Measurements from ENCODE around the gene KCNMA1. TPM values are rescaled to one million over a fixed set of nuclear protein-coding genes. Genes with fewer than 3 reads are reported as not detected.

Gene KCNMA1
- total RNA-seq, 8 experiments from 2014 or later, result 4.3 to 81.4 (median 17.3) TPM

DNA sequence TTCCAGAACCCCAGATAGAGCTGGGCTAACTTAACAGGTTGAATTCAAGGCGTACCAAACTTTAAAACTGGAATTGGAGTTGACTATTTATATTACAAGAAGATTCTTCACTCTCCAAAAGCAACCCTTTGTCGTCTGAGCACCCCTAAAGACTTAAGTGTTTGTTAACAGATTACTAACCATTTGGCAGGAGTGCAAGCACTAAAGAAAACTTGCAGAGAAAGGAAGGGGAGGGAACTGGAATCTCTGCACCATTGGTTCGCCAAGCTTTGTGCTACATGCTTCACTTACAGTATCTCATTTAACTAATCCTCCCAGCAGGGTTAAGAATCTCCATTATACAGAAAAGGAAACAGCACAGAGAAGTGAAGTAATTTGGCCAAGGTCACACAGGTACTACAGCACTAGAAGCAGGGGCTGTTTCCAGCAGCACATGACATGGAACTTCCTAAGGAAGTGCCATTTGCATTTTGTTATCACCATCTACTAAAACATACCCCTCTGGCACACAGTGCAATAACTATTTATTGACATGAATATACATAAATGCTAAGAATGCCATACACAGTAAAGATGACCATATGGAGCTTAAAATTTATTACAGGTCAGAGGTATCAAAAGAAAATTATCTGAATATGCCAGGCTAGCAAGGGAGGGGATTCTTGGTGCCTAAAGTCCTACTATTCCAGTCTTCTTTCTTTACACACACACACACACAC lies 201.2 kb downstream of the KCNMA1 start:
- no peak overlapping the region for H3K4me3 ChIP-seq
- WGBS, 10 experiments, result 67 to 100% (median 85%) methylated on average over 1 to 3 of the region's 3 CpGs; no CpG with 5 or more reads in 2 of the 10 experiments
- H3K4me1 ChIP-seq (replicated peaks in 1 of 2), result peaks cover 2 to 3% of the 10 kb centered on the region in 2 donors
- in situ Hi-C loops (cut with MboI; ENCODE audit: low pct_unique_long_range_greater_than_20kb in 2 of 9, low sequenced_read_pairs in 9 of 9, unreplicated experiment in 9 of 9), result no loop called here
- ATAC-seq (replicated peaks in 6 of 8), result peak in 1 of 8 experiments; percentile 96
- H3K27ac ChIP-seq, result no peak overlapping the region

DNA sequence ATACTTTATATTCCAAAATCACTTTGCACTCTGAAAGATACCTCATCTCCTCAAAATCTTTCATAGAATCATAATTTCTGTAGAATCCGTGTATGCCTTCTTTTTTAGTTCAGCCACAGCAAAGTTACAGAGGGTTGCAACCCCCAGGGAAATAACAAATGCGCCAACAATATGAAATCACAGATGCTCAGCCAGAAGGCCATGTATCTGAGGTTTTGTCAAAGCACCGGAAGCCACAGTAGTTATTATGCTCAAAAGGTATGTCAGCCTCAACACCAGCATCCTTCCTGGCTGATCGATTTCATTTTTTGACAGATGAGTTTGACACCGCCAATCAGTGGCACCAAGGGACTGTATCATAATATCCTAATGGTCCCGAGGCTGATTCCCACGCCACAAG lies 204.1 kb downstream of the KCNMA1 start:
- H3K27ac ChIP-seq, result no peak overlapping the region

DNA sequence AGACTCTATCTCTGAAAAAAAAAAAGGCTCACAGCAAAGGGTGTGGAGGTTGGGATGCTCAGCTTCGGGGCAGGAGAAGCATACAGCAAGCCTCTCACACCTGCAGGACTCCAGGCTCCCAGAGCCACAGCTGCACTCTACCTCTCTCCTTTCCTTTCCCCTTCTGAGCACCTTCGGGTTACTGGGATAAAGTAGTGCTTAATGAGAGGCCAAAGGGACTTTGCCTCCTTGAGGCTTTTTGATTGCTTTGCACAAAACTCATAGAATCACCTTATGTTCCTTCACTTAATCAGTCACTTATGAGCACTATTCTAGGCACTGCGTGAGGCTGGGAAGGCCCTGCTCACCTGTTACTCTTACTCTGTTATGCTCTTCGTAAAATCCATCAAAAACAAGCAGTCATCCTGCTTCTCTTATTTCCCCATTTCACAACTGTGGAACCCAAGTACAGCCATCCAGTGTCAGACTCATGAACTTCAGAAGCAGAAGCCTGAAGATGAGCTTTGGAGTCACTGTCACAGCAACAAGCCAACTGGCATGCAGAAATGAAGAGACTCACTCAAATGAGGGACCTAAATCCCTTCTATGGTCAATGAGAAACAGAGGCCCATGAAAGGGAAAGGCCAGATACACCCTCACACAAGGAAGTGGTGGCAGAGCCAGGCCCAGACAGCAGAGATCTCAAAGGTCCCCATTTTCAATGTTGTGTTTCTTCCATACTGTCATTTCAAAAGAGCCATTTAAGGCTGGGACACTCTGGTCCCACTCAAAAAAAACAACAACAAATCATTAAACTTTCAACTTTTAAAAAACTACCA lies 205.4 kb downstream of the KCNMA1 start:
- peaks cover 2 to 3% of the 10 kb centered on the region in 2 donors for H3K4me1 ChIP-seq (replicated peaks in 1 of 2)
- no peak overlapping the region for H3K4me3 ChIP-seq
- WGBS, 10 experiments, result 60 to 100% (median 81%) methylated on average over 1 to 4 of the region's 4 CpGs; no CpG with 5 or more reads in 1 of the 10 experiments
- no peak for ATAC-seq (replicated peaks in 6 of 8)
- in situ Hi-C loops (cut with MboI; ENCODE audit: low pct_unique_long_range_greater_than_20kb in 2 of 9, low sequenced_read_pairs in 9 of 9, unreplicated experiment in 9 of 9), result no loop called here
- no peak overlapping the region for H3K27ac ChIP-seq

More for the DNA sequence above, 204.1 kb downstream of the KCNMA1 start:
- H3K4me3 ChIP-seq, result no peak overlapping the region
- in situ Hi-C loops (cut with MboI; ENCODE audit: low pct_unique_long_range_greater_than_20kb in 2 of 9, low sequenced_read_pairs in 9 of 9, unreplicated experiment in 9 of 9), result no loop called here
- H3K4me1 ChIP-seq (replicated peaks in 1 of 2), result peaks cover 2 to 3% of the 10 kb centered on the region in 2 donors
- 66 to 100% (median 86%) methylated on average over 1 to 7 of the region's 7 CpGs; no CpG with 5 or more reads in 1 of the 10 experiments for WGBS, 10 experiments
- ATAC-seq (replicated peaks in 6 of 8), result peak in 2 of 8 experiments; percentile 32 to 54

DNA sequence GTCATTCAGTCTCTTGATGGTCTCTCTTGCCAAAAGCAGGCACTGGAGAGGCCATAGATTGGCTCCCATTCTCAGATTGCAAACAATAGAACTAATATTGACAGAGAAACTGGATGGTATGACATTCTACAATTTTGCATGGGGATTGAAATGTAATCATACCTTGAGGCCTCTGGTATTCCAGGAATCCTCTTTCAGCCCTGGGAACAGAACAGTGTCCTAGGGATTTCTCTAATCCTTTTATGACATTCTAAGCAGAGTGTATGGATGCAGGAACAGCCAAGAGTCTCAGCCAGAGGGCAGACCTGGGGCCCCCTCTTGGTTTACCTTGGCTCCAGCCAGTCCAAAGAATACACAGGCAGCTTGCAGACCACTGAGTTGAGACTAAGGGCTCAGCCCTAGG lies 206.4 kb downstream of the KCNMA1 start:
- Histone ChIP-seq H3K4me3 (no peak overlapping the region), H3K27ac (no peak overlapping the region), H3K4me1 (replicated peaks in 1 of 2) (peaks cover 2 to 3% of the 10 kb centered on the region in 2 donors)
- in situ Hi-C loops (cut with MboI; ENCODE audit: low pct_unique_long_range_greater_than_20kb in 2 of 9, low sequenced_read_pairs in 9 of 9, unreplicated experiment in 9 of 9), result no loop called here
- peak in 3 of 8 experiments; percentile 33 to 94 (median 86) for ATAC-seq (replicated peaks in 6 of 8)

DNA sequence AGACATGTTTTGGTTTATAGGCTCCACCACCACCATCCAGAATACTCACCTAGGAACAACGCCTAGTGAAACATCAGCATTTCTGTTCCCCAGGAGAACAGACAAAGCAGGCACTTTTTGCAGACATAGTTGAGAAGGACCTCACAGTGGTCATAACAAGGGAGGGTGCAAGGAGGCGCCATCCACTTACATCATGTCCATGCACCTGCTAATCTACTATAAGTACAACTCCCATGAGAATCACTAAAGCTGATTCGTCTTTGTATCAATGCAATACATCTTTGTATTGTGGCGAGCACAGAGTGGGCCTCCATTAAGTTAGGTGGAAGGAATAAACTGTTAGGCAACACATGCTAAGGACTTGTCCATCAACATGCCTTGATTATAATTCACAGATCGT lies 207.1 kb downstream of the KCNMA1 start:
- no peak overlapping the region for H3K27ac ChIP-seq
- 71 to 100% (median 91%) methylated on average over 2 to 4 of the region's 5 CpGs; no CpG with 5 or more reads in 2 of the 10 experiments for WGBS, 10 experiments
- in situ Hi-C loops (cut with MboI; ENCODE audit: low pct_unique_long_range_greater_than_20kb in 2 of 9, low sequenced_read_pairs in 9 of 9, unreplicated experiment in 9 of 9), result no loop called here
- H3K4me1 ChIP-seq (replicated peaks in 1 of 2), result peaks cover 2 to 3% of the 10 kb centered on the region in 2 donors
- ATAC-seq (replicated peaks in 6 of 8), result no peak
- no peak overlapping the region for H3K4me3 ChIP-seq

DNA sequence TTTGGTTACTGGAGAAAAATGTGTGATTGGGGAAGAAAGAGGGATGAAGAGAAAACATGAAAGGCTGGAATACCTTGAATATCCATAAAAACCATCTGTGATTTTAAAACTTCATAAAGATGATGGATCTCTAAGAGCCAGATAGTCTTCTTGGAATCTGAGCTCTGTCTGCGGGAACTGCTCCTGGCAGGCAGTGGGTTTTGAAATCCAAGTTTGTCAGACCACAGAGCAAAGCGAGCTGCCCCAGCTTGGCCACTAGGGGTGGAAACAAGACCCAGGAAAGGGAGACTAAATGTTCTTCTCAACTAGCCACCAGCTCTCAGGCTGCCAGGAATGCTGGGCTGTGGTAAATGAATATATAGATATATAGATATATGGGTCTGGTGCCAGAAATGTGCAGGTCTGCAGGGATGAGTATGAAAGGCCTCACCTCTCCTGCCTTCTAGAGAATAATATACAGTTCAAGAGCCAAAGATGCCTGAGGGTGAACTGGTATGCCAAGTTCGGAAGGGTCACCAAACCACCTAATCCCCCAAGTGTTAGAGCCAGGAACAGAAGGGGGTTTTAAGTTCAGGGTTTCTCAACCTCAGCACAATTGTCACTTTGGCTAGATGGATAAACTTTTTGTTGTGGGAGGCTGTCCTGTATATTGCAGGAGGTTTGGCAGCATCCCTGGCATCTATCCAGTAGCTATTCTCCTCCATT lies 208.8 kb downstream of the KCNMA1 start:
- Histone ChIP-seq H3K4me3 (no peak overlapping the region), H3K27ac (no peak overlapping the region), H3K4me1 (replicated peaks in 1 of 2) (peaks cover 0 to 2% of the 10 kb centered on the region in 2 donors)
- in situ Hi-C loops (cut with MboI; ENCODE audit: low pct_unique_long_range_greater_than_20kb in 2 of 9, low sequenced_read_pairs in 9 of 9, unreplicated experiment in 9 of 9), result no loop called here
- WGBS, 10 experiments, result 41 to 100% (median 83%) methylated on average over 1 to 3 of the region's 3 CpGs; no CpG with 5 or more reads in 2 of the 10 experiments
- ATAC-seq (replicated peaks in 6 of 8), result peak in 4 of 8 experiments; percentile 41 to 88 (median 70)

DNA sequence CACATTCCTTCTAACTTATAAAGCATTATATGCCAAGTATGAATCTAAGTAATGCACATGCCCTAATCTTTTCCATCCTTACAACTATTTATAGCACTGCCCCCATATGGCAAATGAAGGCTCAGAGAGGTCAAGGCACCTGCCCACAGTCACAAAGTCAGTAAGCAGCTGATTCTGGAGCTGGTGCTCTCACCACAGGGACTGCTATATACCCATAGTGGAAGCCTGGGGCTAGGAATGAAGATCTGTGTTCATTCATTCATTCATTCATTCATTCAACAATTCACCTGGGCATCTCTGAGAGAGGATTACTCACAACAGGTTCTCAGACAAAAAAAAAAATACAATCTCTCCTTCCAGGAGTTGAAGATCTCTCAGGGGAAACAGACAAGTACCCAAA lies 213.4 kb downstream of the KCNMA1 start:
- no peak for ATAC-seq (replicated peaks in 6 of 8)
- Histone ChIP-seq H3K27ac (no peak overlapping the region), H3K4me1 (replicated peaks in 1 of 2) (peaks cover 8 to 10% of the 10 kb centered on the region in 2 donors), H3K4me3 (no peak overlapping the region)
- in situ Hi-C loops (cut with MboI; ENCODE audit: low pct_unique_long_range_greater_than_20kb in 2 of 9, low sequenced_read_pairs in 9 of 9, unreplicated experiment in 9 of 9), result loop anchor here in 1 of 9 experiments (25.0 kb wide), 1 partner anchor 213 kb away; the partner anchor contains the start of gene KCNMA1

DNA sequence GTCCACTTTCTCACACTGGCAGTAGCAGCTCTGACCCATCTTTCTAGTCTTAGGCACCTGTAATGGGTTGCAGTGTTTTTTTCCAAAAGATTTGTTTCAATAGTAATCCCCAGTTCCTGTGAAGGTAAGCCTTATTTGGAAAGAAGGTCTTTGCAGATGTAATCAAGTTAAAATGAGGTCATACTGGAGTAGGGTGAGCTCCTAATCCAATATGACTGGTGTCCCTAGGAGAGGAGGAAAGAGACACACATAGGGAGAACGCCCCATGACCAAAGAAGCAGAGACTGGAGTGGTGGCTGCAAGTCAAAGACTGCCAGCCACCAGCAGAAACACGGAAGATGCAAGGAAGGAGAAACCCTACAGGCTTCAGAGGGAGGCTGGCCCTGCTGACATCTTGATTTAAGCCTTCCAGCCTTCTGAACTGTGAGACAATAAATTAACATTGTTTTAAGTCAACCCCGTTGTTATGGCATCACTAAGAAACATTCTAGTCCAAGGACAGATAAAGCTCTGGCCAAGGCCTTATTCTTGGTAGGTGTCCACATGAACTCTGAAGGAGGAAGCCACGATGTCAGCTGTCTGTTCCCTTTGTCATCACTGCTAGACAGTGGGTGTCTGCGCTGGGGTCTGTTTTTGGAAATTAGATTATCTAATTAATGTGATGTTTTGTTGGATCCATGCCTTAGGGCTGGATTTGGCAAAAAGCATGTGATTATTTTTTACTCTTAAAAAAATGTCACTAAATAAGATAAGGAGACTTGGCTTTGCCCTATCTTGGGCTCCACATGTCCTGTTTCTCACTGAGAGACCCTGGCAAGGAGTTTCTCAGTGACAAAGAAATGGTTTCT lies 214.9 kb downstream of the KCNMA1 start:
- Histone ChIP-seq H3K4me1 (replicated peaks in 1 of 2) (peaks cover 8 to 10% of the 10 kb centered on the region in 2 donors), H3K4me3 (no peak overlapping the region), H3K27ac (no peak overlapping the region)
- WGBS, 10 experiments, result 40 to 83% (median 67%) methylated on average over 1 to 5 of the region's 5 CpGs; no CpG with 5 or more reads in 3 of the 10 experiments
- ATAC-seq (replicated peaks in 6 of 8), result peak in 7 of 8 experiments; percentile 14 to 83 (median 62)
- in situ Hi-C loops (cut with MboI; ENCODE audit: low pct_unique_long_range_greater_than_20kb in 2 of 9, low sequenced_read_pairs in 9 of 9, unreplicated experiment in 9 of 9), result loop anchor here in 1 of 9 experiments (25.0 kb wide), 1 partner anchor 215 kb away; the partner anchor contains the start of gene KCNMA1

DNA sequence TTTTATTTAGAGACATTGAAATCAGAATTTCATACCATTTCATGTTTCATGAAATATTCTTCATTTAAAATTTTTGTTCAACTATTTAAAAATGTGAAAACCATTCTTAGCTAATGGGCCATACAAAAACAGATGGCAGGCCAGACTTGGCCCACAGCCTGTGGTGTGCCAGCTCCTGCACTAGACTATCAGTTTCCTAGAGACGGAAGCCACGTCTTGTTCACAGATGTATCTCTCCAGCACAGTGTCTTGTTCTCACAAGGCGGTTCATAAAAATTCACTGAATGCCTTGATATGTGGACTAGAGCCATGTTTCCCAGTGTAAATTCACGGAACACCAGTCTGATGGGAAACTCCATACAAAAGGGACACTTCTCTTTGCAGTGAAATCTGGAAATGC lies 216.0 kb downstream of the KCNMA1 start:
- ATAC-seq (replicated peaks in 6 of 8), result peak in 2 of 8 experiments; percentile 55 to 57
- Histone ChIP-seq H3K4me1 (replicated peaks in 1 of 2) (peaks cover 8 to 10% of the 10 kb centered on the region in 2 donors), H3K27ac (no peak overlapping the region), H3K4me3 (no peak overlapping the region)
- in situ Hi-C loops (cut with MboI; ENCODE audit: low pct_unique_long_range_greater_than_20kb in 2 of 9, low sequenced_read_pairs in 9 of 9, unreplicated experiment in 9 of 9), result loop anchor here in 1 of 9 experiments (25.0 kb wide), 1 partner anchor 216 kb away; the partner anchor contains the start of gene KCNMA1
- 69 to 100% (median 86%) methylated on average over 1 to 4 of the region's 4 CpGs; no CpG with 5 or more reads in 3 of the 10 experiments for WGBS, 10 experiments

DNA sequence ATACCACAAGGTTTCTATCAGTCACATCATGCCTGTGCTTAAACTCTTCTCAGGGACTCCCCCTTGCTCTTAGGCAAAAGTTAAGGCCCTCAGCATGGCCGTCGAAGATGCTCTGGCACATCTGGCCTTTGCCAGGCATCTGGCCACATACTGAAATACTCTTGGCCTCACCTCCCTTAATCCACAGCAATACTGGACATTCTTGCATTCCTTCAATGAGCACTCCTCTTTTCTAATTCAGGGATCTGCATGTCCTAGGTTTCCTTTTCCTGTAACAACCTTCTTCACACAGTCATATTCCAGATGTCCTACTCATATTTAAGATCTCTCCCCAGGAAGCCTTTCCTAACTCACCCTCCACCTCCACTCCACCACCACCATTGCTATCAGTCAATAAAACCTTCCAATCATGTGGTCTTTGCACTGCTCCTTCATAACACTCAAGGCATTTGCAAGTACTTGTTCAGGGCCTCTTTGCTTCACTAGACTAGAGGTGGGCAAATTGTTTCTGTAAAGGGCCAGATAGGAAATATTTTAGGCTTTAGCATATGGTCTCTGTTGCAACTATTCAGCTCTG lies 216.6 kb downstream of the KCNMA1 start:
- in situ Hi-C loops (cut with MboI; ENCODE audit: low pct_unique_long_range_greater_than_20kb in 2 of 9, low sequenced_read_pairs in 9 of 9, unreplicated experiment in 9 of 9), result loop anchor here in 1 of 9 experiments (25.0 kb wide), 1 partner anchor 216 kb away; the partner anchor contains the start of gene KCNMA1
- Histone ChIP-seq H3K4me3 (no peak overlapping the region), H3K4me1 (replicated peaks in 1 of 2) (peaks cover 8 to 10% of the 10 kb centered on the region in 2 donors), H3K27ac (no peak overlapping the region)
- 69 to 79% (median 70%) methylated on average over 2 of the region's 2 CpGs; no CpG with 5 or more reads in 7 of the 10 experiments for WGBS, 10 experiments
- peak in 3 of 8 experiments; percentile 74 to 81 (median 81) for ATAC-seq (replicated peaks in 6 of 8)

DNA sequence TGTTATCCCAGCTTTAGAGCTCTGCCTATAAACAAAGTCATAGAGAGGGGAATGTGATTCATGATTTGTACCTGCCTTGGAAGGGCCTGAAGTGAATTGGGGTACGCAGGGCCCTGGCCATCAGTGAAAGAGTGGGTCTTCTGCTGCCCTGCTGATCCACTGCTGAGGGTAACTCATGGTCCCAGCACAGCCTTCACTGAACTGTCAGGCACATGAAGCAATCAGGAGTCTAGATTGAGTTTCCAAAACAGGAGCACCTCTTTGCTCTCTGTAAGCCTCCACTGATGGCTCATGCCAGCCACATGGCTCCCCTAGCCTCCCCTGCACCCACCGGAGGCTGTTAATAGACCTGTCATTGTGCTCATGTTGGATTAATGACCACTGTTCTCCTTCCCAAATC lies 217.6 kb downstream of the KCNMA1 start:
- Histone ChIP-seq H3K4me1 (replicated peaks in 1 of 2) (peaks cover 8 to 10% of the 10 kb centered on the region in 2 donors), H3K4me3 (no peak overlapping the region), H3K27ac (no peak overlapping the region)
- 78 to 100% (median 86%) methylated on average over 1 of the region's 2 CpGs; no CpG with 5 or more reads in 6 of the 10 experiments for WGBS, 10 experiments
- in situ Hi-C loops (cut with MboI; ENCODE audit: low pct_unique_long_range_greater_than_20kb in 2 of 9, low sequenced_read_pairs in 9 of 9, unreplicated experiment in 9 of 9), result loop anchor here in 1 of 9 experiments (25.0 kb wide), 1 partner anchor 217 kb away; the partner anchor contains the start of gene KCNMA1
- no peak for ATAC-seq (replicated peaks in 6 of 8)
